Measurements from ENCODE around the gene RETSAT.

DNA sequence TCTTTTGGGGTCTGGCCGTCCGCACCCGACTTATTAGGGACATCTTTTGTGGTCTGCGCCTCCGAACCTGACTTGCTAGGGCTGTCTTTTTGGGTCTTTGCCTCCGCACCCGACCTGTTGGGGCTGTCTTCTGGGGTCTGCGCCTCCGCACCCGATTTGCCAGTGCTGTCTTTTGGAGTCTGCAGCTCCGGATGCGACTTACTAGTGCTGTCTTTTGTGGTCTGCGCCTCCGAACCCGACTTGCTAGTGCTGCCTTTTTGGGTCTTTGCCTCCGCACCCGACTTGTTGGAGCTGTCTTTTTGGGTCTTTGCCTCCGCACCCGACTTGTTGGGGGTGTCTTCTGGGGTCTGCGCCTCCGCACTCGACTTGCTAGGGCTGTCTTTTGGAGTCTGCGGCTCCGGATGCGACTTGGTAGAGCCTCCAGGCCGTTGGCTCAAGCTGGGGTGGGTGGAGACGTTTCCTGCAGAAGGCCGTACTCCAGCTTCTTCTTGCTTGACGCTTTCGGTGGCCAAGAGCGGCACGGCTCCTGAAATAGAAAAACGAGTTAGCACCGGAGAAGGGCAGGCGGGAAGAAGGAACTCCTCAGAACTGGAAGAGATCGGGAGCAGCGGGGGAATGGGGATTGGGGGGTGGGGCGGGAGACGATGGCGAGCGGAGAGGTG lies 27.0 kb downstream of the RETSAT start:
- TF ChIP-seq, protein P1, sequence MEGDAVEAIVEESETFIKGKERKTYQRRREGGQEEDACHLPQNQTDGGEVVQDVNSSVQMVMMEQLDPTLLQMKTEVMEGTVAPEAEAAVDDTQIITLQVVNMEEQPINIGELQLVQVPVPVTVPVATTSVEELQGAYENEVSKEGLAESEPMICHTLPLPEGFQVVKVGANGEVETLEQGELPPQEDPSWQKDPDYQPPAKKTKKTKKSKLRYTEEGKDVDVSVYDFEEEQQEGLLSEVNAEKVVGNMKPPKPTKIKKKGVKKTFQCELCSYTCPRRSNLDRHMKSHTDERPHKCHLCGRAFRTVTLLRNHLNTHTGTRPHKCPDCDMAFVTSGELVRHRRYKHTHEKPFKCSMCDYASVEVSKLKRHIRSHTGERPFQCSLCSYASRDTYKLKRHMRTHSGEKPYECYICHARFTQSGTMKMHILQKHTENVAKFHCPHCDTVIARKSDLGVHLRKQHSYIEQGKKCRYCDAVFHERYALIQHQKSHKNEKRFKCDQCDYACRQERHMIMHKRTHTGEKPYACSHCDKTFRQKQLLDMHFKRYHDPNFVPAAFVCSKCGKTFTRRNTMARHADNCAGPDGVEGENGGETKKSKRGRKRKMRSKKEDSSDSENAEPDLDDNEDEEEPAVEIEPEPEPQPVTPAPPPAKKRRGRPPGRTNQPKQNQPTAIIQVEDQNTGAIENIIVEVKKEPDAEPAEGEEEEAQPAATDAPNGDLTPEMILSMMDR (conservative IDR thresholded peaks at IDR 0.05; ENCODE audit: low read depth, low read length) = no peak
- no peak for TF ChIP-seq RFX5 (IDR thresholded peaks at IDR 0.05; ENCODE audit: low read depth, low read length)
- TF ChIP-seq CEBPB (IDR thresholded peaks at IDR 0.05; ENCODE audit: low read depth, low read length) = no peak
- TF ChIP-seq POLR2A (IDR thresholded peaks at IDR 0.05; ENCODE audit: low read depth, low read length) = no peak
- TF ChIP-seq RAD21 (IDR thresholded peaks at IDR 0.05; ENCODE audit: low read length) = no peak
- TF ChIP-seq MXI1 (IDR thresholded peaks at IDR 0.05; ENCODE audit: borderline replicate concordance, low read depth, low read length) = 0 out of 2 replicates have a peak, but pooled peaks have one; percentile 25
- TF ChIP-seq, protein P2, sequence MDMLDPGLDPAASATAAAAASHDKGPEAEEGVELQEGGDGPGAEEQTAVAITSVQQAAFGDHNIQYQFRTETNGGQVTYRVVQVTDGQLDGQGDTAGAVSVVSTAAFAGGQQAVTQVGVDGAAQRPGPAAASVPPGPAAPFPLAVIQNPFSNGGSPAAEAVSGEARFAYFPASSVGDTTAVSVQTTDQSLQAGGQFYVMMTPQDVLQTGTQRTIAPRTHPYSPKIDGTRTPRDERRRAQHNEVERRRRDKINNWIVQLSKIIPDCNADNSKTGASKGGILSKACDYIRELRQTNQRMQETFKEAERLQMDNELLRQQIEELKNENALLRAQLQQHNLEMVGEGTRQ (IDR thresholded peaks at IDR 0.05; ENCODE audit: low read depth, low read length) = no peak
- no peak for TF ChIP-seq MAFK (IDR thresholded peaks at IDR 0.05; ENCODE audit: low read depth, low read length)
- TF ChIP-seq MAZ (IDR thresholded peaks at IDR 0.05; ENCODE audit: borderline replicate concordance, low read depth, low read length) = no peak
- no peak for TF ChIP-seq CHD1 (IDR thresholded peaks at IDR 0.05; ENCODE audit: low read depth, low read length)
- TF ChIP-seq RCOR1 (IDR thresholded peaks at IDR 0.05; ENCODE audit: insufficient replicate concordance, low read length) = no peak
- TF ChIP-seq SMC3 (IDR thresholded peaks at IDR 0.05; ENCODE audit: low read depth, low read length) = no peak
- TF ChIP-seq FOS (IDR thresholded peaks at IDR 0.05; ENCODE audit: low read depth, low read length) = no peak

Data from IMR-90 (cell line).